T-helper 22 cell (primary cell): ENCODE data around the gene SYNRG.

ENCODE experiments used
- DNase-seq: peaks from one replicate; pipeline ENCODE4 v3.0.0-alpha.2; 2020; ENCODE audit warnings: low read depth

SYNRG gene

GRCh38 chr17:37466471-37466870 lies 142.7 kb downstream of the SYNRG start:
- DNase-seq, result no peak

GRCh38 chr17:37465069-37465616 lies 144.1 kb downstream of the SYNRG start:
- DNase-seq, result no peak
